Esophagus muscularis mucosa (tissue), 4 donors: ENCODE results near the gene ITGA2B. TPM values are rescaled to one million over a fixed set of nuclear protein-coding genes. Genes with fewer than 3 reads are reported as not detected.
A peak's percentile ranks its signal among the peaks of the same experiment; 100 is the strongest.
"Not testable (repeated sequence)": the region's sequence is repeated elsewhere in the genome, so short reads cannot be mapped to it uniquely, and the experiment has no call there.

Experiments
- DNase-seq: peaks from one replicate; pipeline ENCODE4 v3.0.0-alpha.2; 2017; ENCODE audit errors: extremely low spot score
- H3K27ac ChIP-seq, 4 donors: fragments of 200-600 bp; sonication (generic); replicated peaks in 1 of 4; 1 replicate in 3 of 4; 2 replicates in 1 of 4; pipeline ENCODE4 v1.5.1; 2016 to 2019; ENCODE audit warnings: mild to moderate bottlenecking in 1 of 4
- H3K27me3 ChIP-seq, 4 donors: fragments of 200-600 bp; sonication (generic); one replicate each; pipeline versions ENCODE4 v1.5.1 to v1.6.0; 2016 to 2019
- H3K36me3 ChIP-seq, 4 donors: fragments of 200-600 bp; sonication (generic); one replicate each; pipeline ENCODE4 v1.5.1; 2016 to 2019
- H3K4me1 ChIP-seq, 4 donors: fragments of 200-600 bp; sonication (generic); one replicate each; pipeline ENCODE4 v1.5.1; 2016 to 2019
- H3K4me3 ChIP-seq, 4 donors: fragments of 200-600 bp; sonication (generic); 1 replicate in 2 of 4; 2 replicates in 2 of 4; pipeline ENCODE4 v1.5.1; 2016 to 2019; ENCODE audit warnings: mild to moderate bottlenecking in 4 of 4, moderate library complexity in 1 of 4
- H3K9me3 ChIP-seq, 4 donors: fragments of 200-600 bp; sonication (generic); 1 replicate in 3 of 4; 2 replicates in 1 of 4; pipeline ENCODE4 v1.5.1; 2016 to 2019
- CTCF ChIP-seq, 3 experiments: fragments of 200-600 bp in 2 of 3; fragments of 450-650 bp in 1 of 3; sonication (generic) in 2 of 3; IDR thresholded peaks; one replicate each; pipeline ENCODE4 v1.5.1; 2017 to 2019; ENCODE audit warnings: antibody characterized with exemption in 3 of 3, mild to moderate bottlenecking in 2 of 3, moderate library complexity in 1 of 3
- EP300 ChIP-seq: sonication (generic); formaldehyde crosslinking; IDR thresholded peaks from one replicate; pipeline ENCODE4 v1.6.1; 2017; ENCODE audit warnings: antibody characterized with exemption
- POLR2A ChIP-seq: fragments of 450-650 bp; IDR thresholded peaks from one replicate; pipeline ENCODE4 v1.6.1; 2017; ENCODE audit warnings: antibody characterized with exemption, moderate library complexity, mild to moderate bottlenecking, low read depth
- POLR2AphosphoS5 ChIP-seq, 2 donors: sonication (generic); formaldehyde crosslinking; IDR thresholded peaks; one replicate each; pipeline ENCODE4 v1.6.1; 2017; ENCODE audit warnings: antibody characterized with exemption in 2 of 2
- WGBS: methylation state at CpG from one replicate; pipeline ENCODE4 v1.1.5; 2018; 5-methylcytosine and 5-hydroxymethylcytosine counted together
- intact Hi-C: fragments of 100-400 bp; cut with DNase I; formaldehyde crosslinking; loops from one replicate; pipeline ENCODE4 v1.15.1; 2023
- total RNA-seq, 4 donors: library from RNA; depleted of rRNA; stranded (reverse); fragments of >200 nt; gene quantifications; one replicate each; pipeline versions ENCODE4 v1.1.0 to v1.2.1, GENCODE V29; 2016

ITGA2B gene
- total RNA-seq, 4 donors from 2014 or later, result 0.42 to 1.7 (median 1.0) TPM

GRCh38 chr17:44367231-44367979 lies 22.0 kb downstream of the ITGA2B start:
- Histone ChIP-seq H3K36me3 (no peaks in the 10 kb centered on the region), H3K9me3 (no peaks in the 10 kb centered on the region), H3K27ac (no peak overlapping the region), H3K4me1 (peaks cover 11 to 18% (median 17%) of the 10 kb centered on the region in 4 donors), H3K27me3 (peaks cover 0 to 58% (median 5%) of the 10 kb centered on the region in 4 donors), H3K4me3 (no peak overlapping the region)
- TF ChIP-seq EP300 (no peak), POLR2AphosphoS5 (IDR thresholded peaks at IDR 0.05) (no peak), CTCF (IDR thresholded peaks at IDR 0.05) (no peak), POLR2A (no peak)
- intact Hi-C loops, result no loop called here
- DNase-seq, result no peak
- 76% methylated on average over 7 of the region's 7 CpGs for WGBS

DNA sequence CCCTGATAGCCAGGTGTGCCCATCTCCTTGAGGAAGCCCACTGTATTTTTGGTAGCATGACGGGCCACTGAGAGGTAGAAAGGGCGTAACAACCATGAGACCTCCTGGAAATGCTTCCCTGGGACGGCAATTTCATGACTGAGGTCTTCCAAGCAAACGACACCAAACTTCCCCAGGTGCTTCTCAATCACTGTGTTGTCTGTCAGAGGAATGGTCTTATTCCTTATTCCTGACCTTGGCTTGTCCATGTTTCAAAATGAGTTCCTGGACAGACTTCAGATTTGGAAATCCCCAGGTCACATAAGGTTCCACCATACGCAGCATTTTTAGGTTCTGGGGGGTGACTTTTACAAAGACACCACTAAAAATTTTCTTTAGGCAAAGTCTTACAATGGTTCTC lies 24.4 kb downstream of the ITGA2B start:
- H3K27ac ChIP-seq, DNase-seq, H3K9me3 ChIP-seq, intact Hi-C loops, H3K36me3 ChIP-seq, H3K4me3 ChIP-seq: not testable (repeated sequence)
- WGBS, result 82% methylated on average over 5 of the region's 5 CpGs
- peaks cover 0 to 47% (median 5%) of the 10 kb centered on the region in 4 donors for H3K27me3 ChIP-seq
- H3K4me1 ChIP-seq, result peaks cover 18 to 30% (median 24%) of the 10 kb centered on the region in 4 donors

DNA sequence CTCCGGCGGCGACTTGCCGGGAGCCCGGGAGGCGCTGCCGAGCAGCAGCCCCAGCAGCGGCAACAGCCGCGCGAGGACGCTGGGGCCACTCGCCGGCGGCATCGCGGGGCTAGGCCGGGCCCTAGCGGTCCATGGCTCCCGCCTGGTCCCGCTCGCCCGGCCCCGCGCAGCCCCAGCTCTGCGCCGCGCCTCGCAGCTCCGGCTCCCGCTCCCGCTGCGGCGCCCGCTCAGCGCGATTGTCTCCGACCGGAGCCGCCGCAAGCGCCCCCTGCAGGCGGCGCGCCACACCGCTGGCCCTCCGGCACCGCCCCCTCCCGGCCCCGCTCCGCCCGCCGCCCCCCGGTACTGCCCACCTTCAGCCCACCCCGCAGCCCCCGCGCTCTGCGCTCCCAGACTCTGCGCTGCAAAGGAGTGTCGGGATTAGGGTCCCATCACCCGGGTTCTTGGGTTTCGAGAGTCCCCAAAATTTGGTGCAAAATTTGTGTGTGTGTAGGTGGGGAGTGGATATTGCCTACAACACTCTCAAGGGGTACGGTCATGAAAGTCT lies 25.8 kb downstream of the ITGA2B start, which contains the start of gene FAM171A2:
Gene FAM171A2, minus strand, starts transcription at position 241 of the 547 bp plus-strand sequence. Its CDS starts 139 bp downstream, at position 102.
- WGBS, result 3% methylated on average over 5 of the region's 63 CpGs
- peak within 1 kb of the TSS in 3 of 4 donors; percentile 18 to 46 (median 45) for H3K27ac ChIP-seq

GRCh38 chr17:44362949-44363612 lies 26.4 kb downstream of the ITGA2B start:
- peak overlapping the region in 3 of 4 donors; percentile 18 to 46 (median 45) for H3K27ac ChIP-seq
- 1% methylated on average over 27 of the region's 45 CpGs for WGBS

More for the DNA sequence above, 25.8 kb downstream of the ITGA2B start, which contains the start of gene FAM171A2:
- TF ChIP-seq CTCF (IDR thresholded peaks at IDR 0.05) (peak; percentile 61 to 89 (median 78)), POLR2AphosphoS5 (IDR thresholded peaks at IDR 0.05) (no peak), POLR2A (no peak)
- DNase-seq, result no peak
- no peaks in the 10 kb centered on the region for H3K9me3 ChIP-seq
- no peaks in the 10 kb centered on the region for H3K36me3 ChIP-seq
- peak within 1 kb of the TSS; percentile 66 to 72 (median 68) for H3K4me3 ChIP-seq
- peaks cover 0 to 35% (median 2%) of the 10 kb centered on the region in 4 donors for H3K27me3 ChIP-seq
- peaks cover 18 to 30% (median 24%) of the 10 kb centered on the region in 4 donors for H3K4me1 ChIP-seq
- intact Hi-C loops, result no loop called here

More at GRCh38 chr17:44362949-44363612, 26.4 kb downstream of the ITGA2B start:
- H3K4me3 ChIP-seq, result peak overlapping the region; percentile 66 to 72 (median 68)
- H3K9me3 ChIP-seq, result no peaks in the 10 kb centered on the region
- no peak for DNase-seq
- H3K27me3 ChIP-seq, result peaks cover 0 to 30% (median 0%) of the 10 kb centered on the region in 4 donors
- intact Hi-C loops, result no loop called here
- peaks cover 18 to 30% (median 24%) of the 10 kb centered on the region in 4 donors for H3K4me1 ChIP-seq
- TF ChIP-seq POLR2AphosphoS5 (IDR thresholded peaks at IDR 0.05) (no peak), EP300 (no peak), CTCF (IDR thresholded peaks at IDR 0.05) (no peak), POLR2A (no peak)
- no peaks in the 10 kb centered on the region for H3K36me3 ChIP-seq
